Spleen (tissue), 11 donors: ENCODE results near the gene TOR3A. TPM values are rescaled to one million over a fixed set of nuclear protein-coding genes. Genes with fewer than 3 reads are reported as not detected.

Experiments used
- DNase-seq: peaks from one replicate; pipeline ENCODE4 v3.0.0-alpha.2; 2020
- H3K27ac ChIP-seq, 8 donors: fragments of 200-600 bp; sonication (generic) in 7 of 8; 1 replicate in 4 of 8; 2 replicates in 4 of 8; pipeline versions ENCODE4 v1.5.0 to v1.8.0; 2016 to 2021; ENCODE audit warnings: inconsistent platforms in 4 of 8, mild to moderate bottlenecking in 4 of 8, moderate library complexity in 1 of 8
- H3K27me3 ChIP-seq, 7 donors: fragments of 200-600 bp; sonication (generic) in 6 of 7; replicated peaks in 1 of 7; 1 replicate in 4 of 7; 2 replicates in 3 of 7; pipeline versions ENCODE4 v1.5.0 to v1.8.0; 2016 to 2021; ENCODE audit warnings: inconsistent platforms in 3 of 7, mild to moderate bottlenecking in 1 of 7
- H3K36me3 ChIP-seq, 6 donors: fragments of 200-600 bp; sonication (generic) in 5 of 6; 1 replicate in 4 of 6; 2 replicates in 2 of 6; pipeline versions ENCODE4 v1.5.0 to v1.8.0; 2016 to 2021; ENCODE audit warnings: inconsistent platforms in 2 of 6
- H3K4me1 ChIP-seq, 6 donors: fragments of 200-600 bp; sonication (generic) in 5 of 6; 1 replicate in 3 of 6; 2 replicates in 3 of 6; pipeline versions ENCODE4 v1.5.0 to v1.8.0; 2016 to 2021; ENCODE audit warnings: inconsistent platforms in 3 of 6
- H3K4me3 ChIP-seq, 8 donors: fragments of 200-600 bp; sonication (generic) in 7 of 8; 1 replicate in 4 of 8; 2 replicates in 4 of 8; pipeline versions ENCODE4 v1.5.0 to v1.8.0; 2016 to 2021; ENCODE audit warnings: inconsistent platforms in 4 of 8, mild to moderate bottlenecking in 4 of 8, moderate library complexity in 2 of 8
- H3K9me3 ChIP-seq, 8 donors: fragments of 200-600 bp; sonication (generic) in 7 of 8; 1 replicate in 4 of 8; 2 replicates in 4 of 8; pipeline versions ENCODE4 v1.5.0 to v1.8.0; 2016 to 2021; ENCODE audit warnings: inconsistent platforms in 4 of 8
- CTCF ChIP-seq, 11 experiments: fragments of 200-600 bp in 7 of 11; fragments of 450-650 bp in 4 of 11; sonication (generic) in 4 of 11; IDR thresholded peaks in 8 of 11; conservative IDR thresholded peaks in 3 of 11; 1 replicate in 7 of 11; 2 replicates in 4 of 11; pipeline versions ENCODE4 v1.4.0 to v1.8.0; 2016 to 2021; ENCODE audit warnings: antibody characterized with exemption in 11 of 11, inconsistent platforms in 4 of 11, mild to moderate bottlenecking in 1 of 11
- POLR2A ChIP-seq, 3 donors: fragments of 450-650 bp; IDR thresholded peaks; one replicate each; pipeline ENCODE4 v1.5.1; 2017; ENCODE audit warnings: antibody characterized with exemption in 3 of 3, mild to moderate bottlenecking in 1 of 3
- POLR2AphosphoS5 ChIP-seq, 3 donors: sonication (generic); formaldehyde crosslinking; IDR thresholded peaks; one replicate each; pipeline ENCODE4 v1.5.1; 2017; ENCODE audit warnings: antibody characterized with exemption in 3 of 3
- WGBS, 5 donors: extraction: QIAGEN DNeasy Blood & Tissue Kit in 3 of 5; methylation state at CpG; one replicate each; pipeline versions ENCODE4 v1.1.5 to v1.1.7; 2013 to 2018; 5-methylcytosine and 5-hydroxymethylcytosine counted together
- intact Hi-C: fragments of 100-400 bp; cut with DNase I; formaldehyde crosslinking; loops from one replicate; pipeline ENCODE4 v1.15.0; 2023; ENCODE audit warnings: low total_unique reads
- polyA plus RNA-seq, 3 donors: library from polyadenylated mRNA; stranded (reverse); fragments of 200-250 nt; gene quantifications; one replicate each; pipeline ENCODE4 v1.2.1, GENCODE V29; 2013
- total RNA-seq, 7 donors: library from RNA; depleted of rRNA in 3 of 7; stranded (reverse); fragments of >200 nt in 3 of 7; fragmentation: NEBNext Ultra II Directional in 4 of 7; extraction: Animal tissue kit (Norgen Biotek cat#: 25700) in 4 of 7; gene quantifications; one replicate each; pipeline versions ENCODE4 v1.1.0 to v1.2.1, GENCODE V29; 2016 to 2021
- donor health status: healthy with polysubstance abuse.
- donor health status: DM: no; HTN: no; CAD: no; lungs with moderate emphysema.
- donor health status: DM: no; HTN: no; CAD: no.
- donor health status: Bipolar disorder and iron deficiency.
- donor health status: healthy.
- donor health status: DM: no; HTN: no; CAD: no.
- donor health status: DM: yes; HTN: yes; CAD: no.

Gene TOR3A
- total and polyA plus RNA-seq, 10 donors: 27.9 to 51.7 (median 42.0) TPM

GRCh38 chr1:179141592-179142251 lies 59.9 kb downstream of the TOR3A start:
- Histone ChIP-seq H3K4me1 (peaks cover 8 to 39% (median 22%) of the 10 kb centered on the region in 6 donors), H3K27me3 (no peaks in the 10 kb centered on the region), H3K4me3 (no peak overlapping the region), H3K36me3 (no peaks in the 10 kb centered on the region), H3K9me3 (no peaks in the 10 kb centered on the region), H3K27ac (peak overlapping the region in 6 of 8 donors; percentile 7 to 52 (median 39))
- no peak for TF ChIP-seq CTCF (IDR thresholded peaks at IDR 0.05 in 8 of 11, conservative IDR thresholded peaks at IDR 0.05 in 3 of 11)
- no peak for TF ChIP-seq POLR2AphosphoS5 (IDR thresholded peaks at IDR 0.05)
- TF ChIP-seq POLR2A (IDR thresholded peaks at IDR 0.05): no peak
- 22 to 35% (median 30%) methylated on average over 4 of the region's 4 CpGs for WGBS, 5 donors
- intact Hi-C loops: no loop called here
- no peak for DNase-seq

- H3K4me3 ChIP-seq: no peak overlapping the region
- TF ChIP-seq POLR2A (IDR thresholded peaks at IDR 0.05) (no peak), POLR2AphosphoS5 (IDR thresholded peaks at IDR 0.05) (no peak), CTCF (IDR thresholded peaks at IDR 0.05 in 8 of 11, conservative IDR thresholded peaks at IDR 0.05 in 3 of 11) (no peak)
- intact Hi-C loops: no loop called here
- DNase-seq: no peak
- 72 to 85% (median 78%) methylated on average over 2 of the region's 2 CpGs for WGBS, 5 donors
- no peaks in the 10 kb centered on the region for H3K27me3 ChIP-seq
- no peaks in the 10 kb centered on the region for H3K9me3 ChIP-seq
- H3K27ac ChIP-seq: peak overlapping the region in 4 of 8 donors; percentile 19 to 58 (median 38)
- H3K4me1 ChIP-seq: peaks cover 8 to 35% (median 22%) of the 10 kb centered on the region in 6 donors
- H3K36me3 ChIP-seq: peaks cover 0 to 6% (median 0%) of the 10 kb centered on the region in 6 donors
Observed at GRCh38 chr1:179142889-179143299, 61.0 kb downstream of the TOR3A start.

GRCh38 chr1:179143322-179143721 lies 61.5 kb downstream of the TOR3A start:
- 64 to 75% (median 67%) methylated on average over 3 of the region's 3 CpGs for WGBS, 5 donors
- Histone ChIP-seq H3K9me3 (no peaks in the 10 kb centered on the region), H3K4me3 (no peak overlapping the region), H3K36me3 (peaks cover 0 to 10% (median 0%) of the 10 kb centered on the region in 6 donors), H3K27ac (peak overlapping the region in 2 of 8 donors; percentile 19 to 52), H3K4me1 (peaks cover 8 to 35% (median 22%) of the 10 kb centered on the region in 6 donors), H3K27me3 (no peaks in the 10 kb centered on the region)
- intact Hi-C loops: no loop called here
- no peak for TF ChIP-seq CTCF (IDR thresholded peaks at IDR 0.05 in 8 of 11, conservative IDR thresholded peaks at IDR 0.05 in 3 of 11)
- TF ChIP-seq POLR2A (IDR thresholded peaks at IDR 0.05): no peak
- TF ChIP-seq POLR2AphosphoS5 (IDR thresholded peaks at IDR 0.05): no peak
- no peak for DNase-seq

GRCh38 chr1:179144626-179145025 lies 62.8 kb downstream of the TOR3A start:
- TF ChIP-seq POLR2AphosphoS5 (IDR thresholded peaks at IDR 0.05) (no peak), POLR2A (IDR thresholded peaks at IDR 0.05) (no peak), CTCF (IDR thresholded peaks at IDR 0.05 in 8 of 11, conservative IDR thresholded peaks at IDR 0.05 in 3 of 11) (no peak)
- Histone ChIP-seq H3K27me3 (no peaks in the 10 kb centered on the region), H3K4me1 (peaks cover 8 to 35% (median 22%) of the 10 kb centered on the region in 6 donors), H3K4me3 (no peak overlapping the region), H3K9me3 (peaks cover 0 to 2% (median 0%) of the 10 kb centered on the region in 8 donors), H3K27ac (no peak overlapping the region), H3K36me3 (peaks cover 0 to 13% (median 0%) of the 10 kb centered on the region in 6 donors)
- 89 to 98% (median 95%) methylated on average over 1 of the region's 1 CpG for WGBS, 5 donors
- intact Hi-C loops: no loop called here
- no peak for DNase-seq
